Activated CD4-positive, alpha-beta T cell treated with anti-CD3 and anti-CD28 coated beads, Interleukin-2, Interleukin-6, amounts not matched to agents 100 ng/mL and 50 ng/mL, durations not matched to agents 16 hours and 8 hours (primary cell): ENCODE data around the gene PACSIN2.

Source experiments
- DNase-seq: peaks from one replicate; pipeline ENCODE4 v3.0.0-alpha.2; 2020

The PACSIN2 gene

DNA sequence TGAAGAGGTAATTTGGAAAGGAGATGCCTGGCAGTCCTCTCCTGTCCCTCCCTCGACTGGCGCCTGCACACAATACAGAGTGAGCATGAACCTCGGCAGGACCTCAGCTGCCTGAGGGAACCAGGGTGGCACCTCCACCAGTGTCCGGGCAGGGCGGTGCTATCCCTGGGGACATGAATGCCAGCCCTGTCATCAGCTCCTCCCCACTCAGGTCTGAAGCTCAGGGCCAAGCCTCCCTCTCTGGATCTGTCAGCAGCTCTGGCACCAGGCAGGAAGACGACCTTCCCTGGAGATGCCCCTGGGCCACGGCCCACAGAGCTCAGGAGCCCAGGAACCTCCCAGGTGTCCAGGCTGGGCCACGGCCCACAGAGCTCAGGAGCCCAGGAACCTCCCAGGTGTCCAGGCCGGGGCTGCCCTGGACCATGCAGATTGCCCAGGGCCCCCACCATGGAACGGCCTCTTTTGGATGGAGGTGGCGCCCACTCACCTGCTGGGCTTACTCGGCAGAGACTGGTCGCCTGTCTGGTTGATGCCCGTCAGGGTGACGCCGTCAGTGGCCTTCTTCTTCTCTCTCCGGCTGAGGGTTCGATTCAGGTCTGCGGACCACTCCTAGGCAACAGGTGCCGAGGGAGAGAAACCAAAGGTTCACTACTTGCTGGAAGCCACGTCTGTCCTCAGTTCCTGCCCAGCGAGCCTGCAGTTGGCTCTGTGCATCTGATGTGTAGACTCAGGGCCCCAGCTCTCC is 136.2 kb downstream of the PACSIN2 start:
- DNase-seq = no peak

DNA sequence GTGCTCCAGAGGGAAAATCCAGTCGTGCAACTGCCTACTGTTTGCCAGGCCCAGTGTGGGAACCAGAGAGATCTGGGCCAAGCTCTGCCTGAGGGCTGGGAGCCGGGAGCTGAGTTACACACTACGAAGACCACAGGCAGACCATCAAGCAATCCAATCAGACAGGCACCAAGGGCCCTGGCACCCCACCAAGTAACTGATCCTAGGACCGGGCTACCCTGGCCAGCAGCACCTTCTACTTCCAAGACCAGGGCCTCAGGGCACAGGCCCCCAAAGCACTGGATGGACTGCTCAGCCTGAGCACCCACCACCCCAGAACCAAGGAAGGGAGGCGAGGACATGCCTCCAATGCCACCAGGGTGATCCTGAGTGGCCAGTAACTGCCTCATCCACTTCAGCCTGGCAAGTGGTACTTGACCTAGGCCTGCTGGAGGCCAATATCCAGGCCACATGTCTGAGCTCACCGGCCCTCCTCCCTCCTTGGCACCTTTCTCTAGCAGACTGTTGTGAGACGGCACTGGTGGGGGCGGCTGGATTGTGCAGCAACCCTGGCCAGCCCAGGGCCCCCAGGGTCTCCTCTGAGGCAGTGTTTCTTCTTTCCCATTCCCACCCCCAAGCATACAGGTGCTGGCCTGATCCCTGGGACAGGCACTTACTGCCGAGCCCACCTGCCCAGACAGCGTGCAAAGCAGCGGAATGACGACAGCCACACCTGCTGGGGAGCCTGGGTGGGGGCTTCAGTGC is 137.2 kb downstream of the PACSIN2 start:
- no peak for DNase-seq

DNA sequence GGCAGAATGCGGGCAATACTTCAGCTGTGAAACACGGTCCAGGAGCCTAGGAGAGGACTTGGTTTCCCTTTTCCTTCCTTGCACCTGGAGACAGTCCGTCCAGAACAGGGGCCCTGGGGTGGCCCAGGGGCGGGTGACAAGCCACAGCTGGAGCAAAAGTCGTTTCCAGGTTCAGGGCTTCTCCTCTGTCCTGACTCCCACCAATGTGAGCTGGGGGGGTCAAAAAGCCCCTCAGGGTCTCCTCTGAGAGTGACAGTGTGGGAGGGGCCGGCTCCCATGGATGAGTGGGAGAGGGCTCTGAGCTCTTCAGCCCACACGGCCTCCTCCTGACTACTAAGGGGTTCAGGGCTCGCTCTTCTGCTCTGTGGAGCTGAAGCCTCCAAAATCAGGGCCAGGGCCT is 137.8 kb downstream of the PACSIN2 start:
- DNase-seq = no peak

DNA sequence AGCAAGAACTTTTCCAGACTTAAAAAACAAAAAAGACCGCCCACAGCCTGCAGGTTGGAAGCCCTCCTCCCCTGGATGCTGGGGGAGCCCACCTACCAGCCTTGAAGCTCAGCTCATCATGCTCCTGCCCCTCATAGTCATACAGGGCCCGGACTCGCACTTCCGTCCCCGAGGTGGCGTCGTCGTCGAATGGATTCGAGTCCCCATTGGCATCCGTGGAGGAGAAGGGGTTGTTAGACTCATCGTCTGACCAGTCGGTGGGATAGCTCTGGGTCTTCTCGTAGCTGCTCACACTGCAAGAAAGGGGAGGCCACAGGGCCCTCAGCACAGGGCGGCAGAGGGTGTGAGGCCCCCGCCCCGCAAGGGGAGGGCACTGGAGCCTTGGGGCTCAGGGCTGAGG is 138.9 kb downstream of the PACSIN2 start:
- DNase-seq = no peak

GRCh38 chr22:42874010-42874409 is 140.9 kb downstream of the PACSIN2 start:
- DNase-seq = no peak

GRCh38 chr22:42873356-42873755 is 141.6 kb downstream of the PACSIN2 start:
- no peak for DNase-seq

DNA sequence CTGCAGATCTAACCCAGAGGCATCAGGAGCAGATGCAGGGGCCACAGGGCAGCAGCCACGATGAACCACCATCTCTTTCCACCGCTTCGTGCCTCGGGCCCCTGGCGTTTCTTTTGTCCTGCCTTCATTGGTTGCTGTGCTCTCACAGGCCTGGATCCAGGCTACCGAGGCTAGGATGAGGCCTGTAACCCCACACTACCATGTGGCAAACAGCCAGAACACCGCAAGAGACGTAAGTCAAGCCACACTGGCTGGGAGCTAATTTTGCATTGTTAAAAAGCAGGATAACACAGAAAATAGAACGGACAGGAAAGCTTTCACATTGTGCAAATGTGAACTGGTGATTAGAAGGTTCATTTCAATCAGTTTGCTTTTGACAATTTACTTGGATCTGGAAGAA is 142.1 kb downstream of the PACSIN2 start:
- no peak for DNase-seq

- DNase-seq = no peak
Measured at GRCh38 chr22:42871146-42872050, 143.6 kb downstream of the PACSIN2 start.

GRCh38 chr22:42869888-42870480 is 145.0 kb downstream of the PACSIN2 start:
- no peak for DNase-seq

DNA sequence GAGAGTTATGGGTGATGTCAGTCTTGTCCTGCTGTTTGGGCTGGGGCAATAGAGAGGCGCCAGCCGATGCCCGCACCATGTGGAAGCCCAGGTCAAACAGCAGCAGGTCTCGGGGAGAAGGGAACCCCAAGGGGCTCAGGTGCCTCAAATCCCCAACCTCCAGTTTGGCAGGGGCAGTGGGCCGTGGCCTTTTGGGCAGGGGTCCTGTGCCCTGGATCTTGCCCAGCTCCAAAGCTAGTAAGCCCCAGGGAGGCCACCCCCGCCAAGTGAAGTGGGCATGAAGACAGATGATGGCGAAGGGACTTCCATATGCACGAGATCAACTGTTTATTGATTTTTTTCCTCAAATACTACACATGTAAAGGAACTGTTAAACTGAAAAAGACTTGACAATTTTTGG is 145.5 kb downstream of the PACSIN2 start:
- no peak for DNase-seq

GRCh38 chr22:42868751-42869251 is 146.1 kb downstream of the PACSIN2 start:
- DNase-seq = no peak

GRCh38 chr22:42866100-42866499 is 148.8 kb downstream of the PACSIN2 start:
- DNase-seq = no peak

DNA sequence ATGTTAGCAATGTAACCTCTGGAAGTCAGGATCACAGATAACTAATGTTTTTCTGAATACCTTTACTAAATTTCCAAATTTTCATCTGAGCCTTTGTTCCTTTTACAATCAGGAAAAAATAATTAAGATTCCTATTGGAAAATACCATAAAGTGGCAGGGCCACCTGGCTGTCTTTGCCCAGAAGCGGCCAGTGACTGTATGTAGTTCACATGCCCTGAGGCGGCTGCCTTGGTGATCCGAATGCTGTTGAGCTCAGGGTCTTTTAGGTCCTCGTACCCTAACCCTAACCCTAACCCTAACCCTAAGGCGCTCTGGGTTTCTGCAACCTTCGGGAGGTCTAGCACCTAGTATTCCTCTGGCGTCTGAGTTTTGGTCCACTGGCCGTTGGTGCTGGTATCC is 149.4 kb downstream of the PACSIN2 start:
- DNase-seq = no peak

DNA sequence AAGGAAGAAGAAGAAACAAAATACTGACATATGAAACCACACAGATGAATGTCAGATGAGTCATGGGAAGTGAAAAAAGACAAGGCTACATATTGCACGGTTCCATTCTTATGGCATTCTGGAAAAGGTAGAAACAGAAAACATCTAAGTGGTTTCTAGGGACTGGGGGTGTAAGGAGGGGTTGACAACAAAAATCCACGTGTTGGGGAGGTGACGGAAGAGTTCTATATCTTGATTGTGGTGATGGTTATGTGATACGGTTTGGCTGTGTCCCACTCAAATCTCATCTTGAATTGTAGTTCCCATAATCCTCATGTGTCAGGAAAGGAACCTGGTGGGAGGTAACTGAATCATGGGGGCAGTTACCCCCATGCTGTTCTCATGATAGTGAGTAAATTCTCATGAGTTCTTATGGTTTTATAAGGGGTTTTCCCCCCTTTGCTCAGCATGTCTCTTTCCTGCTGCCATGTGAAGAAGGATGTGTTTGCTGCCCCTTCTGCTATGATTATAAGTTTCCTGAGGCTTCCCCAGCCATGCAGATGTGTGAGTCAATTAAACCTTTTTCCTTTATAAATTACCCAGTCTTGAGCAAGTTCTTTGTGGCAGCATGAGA is 151.5 kb downstream of the PACSIN2 start:
- peak; percentile 65 for DNase-seq

- no peak for DNase-seq
Measured at GRCh38 chr22:42862045-42862734, 152.8 kb downstream of the PACSIN2 start.

- DNase-seq = no peak
Measured at GRCh38 chr22:42860968-42861367, 154.0 kb downstream of the PACSIN2 start.

DNA sequence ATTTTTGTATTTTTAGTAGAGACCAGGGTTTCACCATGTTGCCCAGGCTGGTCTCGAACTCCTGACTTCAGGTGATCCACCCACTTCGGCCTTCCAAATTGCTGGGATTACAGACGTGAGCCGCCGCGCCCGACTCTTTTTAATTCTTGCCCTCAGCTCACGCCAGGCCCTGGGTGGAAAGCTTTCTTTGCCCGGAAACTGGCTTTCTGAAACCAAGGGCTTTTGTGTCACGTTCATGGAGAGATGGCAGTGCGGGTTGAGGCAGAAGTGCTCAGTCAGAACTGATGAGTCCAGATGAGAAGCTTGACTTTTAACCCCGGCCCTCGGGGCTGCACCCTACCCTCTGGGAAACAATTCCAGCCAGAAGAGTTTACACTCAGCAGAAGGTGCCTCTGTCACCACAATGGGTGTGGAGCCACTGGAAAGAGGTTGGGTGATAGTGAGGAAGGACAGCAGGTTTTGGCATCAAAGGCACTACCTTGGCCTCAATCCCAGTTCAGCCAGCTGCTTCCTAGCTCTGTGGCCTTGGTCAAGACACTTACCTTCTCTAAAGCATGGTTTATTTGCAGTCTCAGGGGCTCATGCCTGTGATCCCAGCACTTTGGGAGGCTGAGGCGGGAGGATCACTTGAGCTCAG is 157.0 kb downstream of the PACSIN2 start:
- no peak for DNase-seq

DNA sequence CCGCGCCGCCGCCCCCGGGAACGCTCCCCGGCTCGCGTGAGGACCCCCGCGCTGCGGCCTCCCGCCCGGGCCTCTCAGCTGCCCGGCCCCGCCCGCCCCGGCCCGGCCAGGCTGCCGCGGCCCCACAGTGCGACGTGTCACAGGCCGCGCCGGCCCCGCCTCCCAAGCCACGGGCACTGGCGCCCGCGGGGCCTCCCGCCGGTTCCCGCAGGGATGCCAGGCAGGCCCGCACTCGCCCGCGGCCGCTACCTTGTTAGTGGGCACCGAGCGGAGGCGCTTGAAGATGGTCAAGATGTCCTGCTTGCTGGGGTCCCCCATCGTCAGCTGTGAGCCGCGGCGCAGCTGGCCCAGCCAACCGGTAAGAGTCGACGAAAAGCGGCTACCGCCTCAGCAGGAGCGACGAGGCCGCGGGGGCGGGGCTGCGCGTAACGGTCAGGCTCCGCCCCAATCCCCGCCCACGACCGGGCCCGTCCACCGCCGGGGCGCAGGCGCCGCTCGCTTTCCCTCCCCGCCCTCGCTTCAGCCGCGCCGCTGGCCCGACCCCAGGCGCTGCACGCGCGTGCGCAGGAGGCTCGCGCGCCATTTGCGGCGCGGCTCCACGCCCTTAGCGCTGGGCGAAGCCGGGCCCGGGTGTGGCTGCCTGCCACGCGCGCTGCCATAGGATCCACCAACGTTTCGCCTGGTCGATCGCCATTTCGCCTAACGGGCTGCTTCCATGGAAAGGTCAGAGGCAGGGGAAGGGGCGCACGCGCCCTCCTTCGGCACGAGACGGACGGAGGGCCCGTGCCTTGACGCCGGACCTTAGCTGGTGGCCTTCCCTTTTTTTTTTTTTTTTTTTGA is 157.9 kb downstream of the PACSIN2 start, which contains the start of gene ARFGAP3:
Gene ARFGAP3, minus strand, starts transcription at position 409 of the 840 bp plus-strand sequence. Its CDS starts 91 bp downstream, at position 318.
- peak; percentile 95 for DNase-seq

- peak; percentile 44 for DNase-seq
Measured at GRCh38 chr22:42856179-42856864, 158.6 kb downstream of the PACSIN2 start.
